C4-2B (cell line): ENCODE data around the gene RGSL1.

ENCODE experiments used
- ZFX ChIP-seq: fragments of 450-650 bp; IDR thresholded peaks from 2 replicates; pipeline ENCODE4 v1.6.1; 2017
- TF ChIP-seq, protein P1 (sequence below): fragments of 450-650 bp; conservative IDR thresholded peaks from 2 replicates; pipeline ENCODE4 v1.5.1; 2017; ENCODE audit warnings: mild to moderate bottlenecking

- TF ChIP-seq, protein P1, sequence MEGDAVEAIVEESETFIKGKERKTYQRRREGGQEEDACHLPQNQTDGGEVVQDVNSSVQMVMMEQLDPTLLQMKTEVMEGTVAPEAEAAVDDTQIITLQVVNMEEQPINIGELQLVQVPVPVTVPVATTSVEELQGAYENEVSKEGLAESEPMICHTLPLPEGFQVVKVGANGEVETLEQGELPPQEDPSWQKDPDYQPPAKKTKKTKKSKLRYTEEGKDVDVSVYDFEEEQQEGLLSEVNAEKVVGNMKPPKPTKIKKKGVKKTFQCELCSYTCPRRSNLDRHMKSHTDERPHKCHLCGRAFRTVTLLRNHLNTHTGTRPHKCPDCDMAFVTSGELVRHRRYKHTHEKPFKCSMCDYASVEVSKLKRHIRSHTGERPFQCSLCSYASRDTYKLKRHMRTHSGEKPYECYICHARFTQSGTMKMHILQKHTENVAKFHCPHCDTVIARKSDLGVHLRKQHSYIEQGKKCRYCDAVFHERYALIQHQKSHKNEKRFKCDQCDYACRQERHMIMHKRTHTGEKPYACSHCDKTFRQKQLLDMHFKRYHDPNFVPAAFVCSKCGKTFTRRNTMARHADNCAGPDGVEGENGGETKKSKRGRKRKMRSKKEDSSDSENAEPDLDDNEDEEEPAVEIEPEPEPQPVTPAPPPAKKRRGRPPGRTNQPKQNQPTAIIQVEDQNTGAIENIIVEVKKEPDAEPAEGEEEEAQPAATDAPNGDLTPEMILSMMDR: no peak
- TF ChIP-seq ZFX: no peak
These were observed 136.4 kb downstream of the RGSL1 start for GRCh38 chr1:182586380-182586779.
